ENCODE measurements around the gene TRIP13. TPM values are rescaled to one million over a fixed set of nuclear protein-coding genes. Genes with fewer than 3 reads are reported as not detected.

TRIP13 gene
- total RNA-seq, 1 experiment from 2014 or later, result 45.9 TPM

GRCh38 chr5:880816-881550, 11.7 kb upstream of the TRIP13 start:
- in situ Hi-C loops (cut with HindIII; ENCODE audit: low pct_unique_long_range_greater_than_20kb, low sequenced_read_pairs), result no loop called here

GRCh38 chr5:881551-881935, 11.1 kb upstream of the TRIP13 start:
- ATAC-seq, result no peak
- CTCF ChIA-PET, result no interaction called here

More at GRCh38 chr5:880816-881550, 11.7 kb upstream of the TRIP13 start:
- POLR2A ChIA-PET, result no interaction called here
- no peak for ATAC-seq
- Histone ChIP-seq H3K4me3 (ENCODE audit: low read depth in 2 of 2, low read length in 2 of 2) (no peak overlapping the region), H3K27ac (ENCODE audit: low read length) (no peak overlapping the region), H3K36me3 (ENCODE audit: control insufficient read depth, insufficient read depth, low read length) (peaks cover 13% of the 10 kb centered on the region), H3K9me3 (ENCODE audit: control insufficient read depth, insufficient read depth, low read depth, low read length) (no peaks in the 10 kb centered on the region), H3K27me3 (ENCODE audit: control insufficient read depth, insufficient read depth, low read length) (no peaks in the 10 kb centered on the region), H3K4me1 (ENCODE audit: control insufficient read depth, insufficient read depth, low read length) (no peaks in the 10 kb centered on the region)
- TF ChIP-seq TCF7L2 (IDR thresholded peaks at IDR 0.05; ENCODE audit: low read depth, low read length) (no peak), SIN3A (IDR thresholded peaks at IDR 0.05; ENCODE audit: borderline replicate concordance, insufficient read depth, low read depth, low read length) (no peak), REST (IDR thresholded peaks at IDR 0.05; ENCODE audit: insufficient read depth in 1 of 2, low read depth in 2 of 2, low read length in 1 of 2) (no peak), POLR2AphosphoS5 (IDR thresholded peaks at IDR 0.05; ENCODE audit: low read depth, low read length) (no peak)
- no peak for DNase-seq (ENCODE audit: low read depth, low spot score)
- BruUV-seq (replicated peaks), result no TSS peak
- intact Hi-C loops (cut with micrococcal nuclease; ENCODE audit: unreplicated experiment), result no loop called here
- CTCF ChIA-PET, result no interaction called here

More at GRCh38 chr5:881551-881935, 11.1 kb upstream of the TRIP13 start:
- no TSS peak for BruUV-seq (replicated peaks)
- Histone ChIP-seq H3K4me1 (ENCODE audit: control insufficient read depth, insufficient read depth, low read length) (no peaks in the 10 kb centered on the region), H3K4me3 (ENCODE audit: low read depth in 2 of 2, low read length in 2 of 2) (no peak overlapping the region), H3K27me3 (ENCODE audit: control insufficient read depth, insufficient read depth, low read length) (no peaks in the 10 kb centered on the region), H3K27ac (ENCODE audit: low read length) (no peak overlapping the region), H3K36me3 (ENCODE audit: control insufficient read depth, insufficient read depth, low read length) (peaks cover 13% of the 10 kb centered on the region), H3K9me3 (ENCODE audit: control insufficient read depth, insufficient read depth, low read depth, low read length) (no peaks in the 10 kb centered on the region)
- POLR2A ChIA-PET, result no interaction called here
- TF ChIP-seq SIN3A (IDR thresholded peaks at IDR 0.05; ENCODE audit: borderline replicate concordance, insufficient read depth, low read depth, low read length) (no peak), CTCF (IDR thresholded peaks at IDR 0.05) (no peak), TCF7L2 (IDR thresholded peaks at IDR 0.05; ENCODE audit: low read depth, low read length) (no peak), POLR2AphosphoS5 (IDR thresholded peaks at IDR 0.05; ENCODE audit: low read depth, low read length) (no peak), REST (IDR thresholded peaks at IDR 0.05; ENCODE audit: insufficient read depth in 1 of 2, low read depth in 2 of 2, low read length in 1 of 2) (no peak)
- in situ Hi-C loops (cut with HindIII; ENCODE audit: low pct_unique_long_range_greater_than_20kb, low sequenced_read_pairs) (no loop called here), intact Hi-C loops (cut with micrococcal nuclease; ENCODE audit: unreplicated experiment) (no loop called here)
- DNase-seq (ENCODE audit: low read depth, low spot score), result no peak

All from Panc1 (cell line).